ENCODE results near the gene NUP62.

- no peak for TF ChIP-seq POLR2A (IDR thresholded peaks at IDR 0.05; ENCODE audit: low read length)
- TF ChIP-seq GATA1 (IDR thresholded peaks at IDR 0.05; ENCODE audit: low read depth, low read length), result no peak
Measured at GRCh38 chr19:49879243-49879963, 49.9 kb downstream of the NUP62 start.
